NB4 (cell line): ENCODE data around the gene UNC5CL.

Experiments used
- DNase-seq: peaks from one replicate; pipeline ENCODE4 v3.0.0; 2010; ENCODE audit warnings: low read depth
- H3K4me3 ChIP-seq: one replicate; pipeline ENCODE4 v1.5.1; 2011; ENCODE audit warnings: mild to moderate bottlenecking, low read depth, low read length, moderate library complexity
- MYC ChIP-seq: IDR thresholded peaks from 2 replicates; pipeline ENCODE4 v1.6.1; 2011; ENCODE audit warnings: low read depth, low read length
- POLR2A ChIP-seq: IDR thresholded peaks from 2 replicates; pipeline ENCODE4 v1.6.1; 2011; ENCODE audit warnings: mild to moderate bottlenecking; ENCODE audit not compliant: insufficient read length; ENCODE audit errors: extremely low read depth
- TF ChIP-seq, protein P1 (sequence below): IDR thresholded peaks from one replicate; pipeline ENCODE4 v1.5.1; 2012; ENCODE audit warnings: low read depth, low read length
- TF ChIP-seq, protein P2 (sequence below): IDR thresholded peaks from 2 replicates; pipeline ENCODE4 v1.6.1; 2011; ENCODE audit warnings: low read depth, low read length

The UNC5CL gene

DNA sequence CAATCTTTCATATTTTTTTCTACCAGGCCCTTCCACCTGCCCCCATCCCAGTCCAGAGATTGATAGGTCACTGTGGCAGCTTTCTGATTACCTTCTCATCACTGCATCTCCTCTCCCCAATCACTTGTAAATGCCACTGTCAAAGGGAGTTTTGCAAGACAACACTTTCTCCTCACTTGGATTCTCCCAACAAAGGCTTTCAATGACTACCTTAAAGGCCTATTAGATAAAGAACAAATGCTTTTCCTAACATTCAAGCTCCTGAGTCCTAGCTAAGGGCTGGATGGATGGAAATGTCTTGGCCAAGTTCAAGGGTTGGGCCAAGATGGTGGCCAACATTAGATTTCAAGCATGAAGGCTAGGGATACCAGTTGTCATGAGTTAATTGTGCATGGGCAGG lies 55.3 kb downstream of the UNC5CL start:
- H3K4me3 ChIP-seq, result no peak overlapping the region
- no peak for DNase-seq
- TF ChIP-seq, protein P1, sequence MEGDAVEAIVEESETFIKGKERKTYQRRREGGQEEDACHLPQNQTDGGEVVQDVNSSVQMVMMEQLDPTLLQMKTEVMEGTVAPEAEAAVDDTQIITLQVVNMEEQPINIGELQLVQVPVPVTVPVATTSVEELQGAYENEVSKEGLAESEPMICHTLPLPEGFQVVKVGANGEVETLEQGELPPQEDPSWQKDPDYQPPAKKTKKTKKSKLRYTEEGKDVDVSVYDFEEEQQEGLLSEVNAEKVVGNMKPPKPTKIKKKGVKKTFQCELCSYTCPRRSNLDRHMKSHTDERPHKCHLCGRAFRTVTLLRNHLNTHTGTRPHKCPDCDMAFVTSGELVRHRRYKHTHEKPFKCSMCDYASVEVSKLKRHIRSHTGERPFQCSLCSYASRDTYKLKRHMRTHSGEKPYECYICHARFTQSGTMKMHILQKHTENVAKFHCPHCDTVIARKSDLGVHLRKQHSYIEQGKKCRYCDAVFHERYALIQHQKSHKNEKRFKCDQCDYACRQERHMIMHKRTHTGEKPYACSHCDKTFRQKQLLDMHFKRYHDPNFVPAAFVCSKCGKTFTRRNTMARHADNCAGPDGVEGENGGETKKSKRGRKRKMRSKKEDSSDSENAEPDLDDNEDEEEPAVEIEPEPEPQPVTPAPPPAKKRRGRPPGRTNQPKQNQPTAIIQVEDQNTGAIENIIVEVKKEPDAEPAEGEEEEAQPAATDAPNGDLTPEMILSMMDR, result no peak
- no peak for TF ChIP-seq MYC
- TF ChIP-seq, protein P2, sequence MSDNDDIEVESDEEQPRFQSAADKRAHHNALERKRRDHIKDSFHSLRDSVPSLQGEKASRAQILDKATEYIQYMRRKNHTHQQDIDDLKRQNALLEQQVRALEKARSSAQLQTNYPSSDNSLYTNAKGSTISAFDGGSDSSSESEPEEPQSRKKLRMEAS, result no peak
- no peak for TF ChIP-seq POLR2A

DNA sequence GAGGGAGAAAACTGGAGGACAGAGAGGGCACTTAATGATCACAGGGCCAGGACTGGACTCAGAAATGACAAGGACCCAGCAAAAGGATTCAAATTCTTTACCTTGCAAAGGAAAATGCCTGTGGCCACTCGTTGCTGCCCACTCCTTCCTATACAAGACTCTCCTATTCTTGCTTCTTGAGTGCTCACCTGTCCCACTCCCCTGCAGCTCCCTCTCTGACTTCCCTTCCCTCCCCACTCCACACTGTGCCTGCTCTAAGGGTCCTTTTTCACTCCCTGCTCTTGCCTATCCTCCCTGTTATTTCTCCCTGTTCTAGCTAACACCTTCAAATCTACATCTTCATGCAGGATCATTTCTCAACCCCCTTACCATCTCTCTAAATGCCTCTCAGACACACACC lies 56.1 kb downstream of the UNC5CL start:
- DNase-seq, result no peak
- H3K4me3 ChIP-seq, result no peak overlapping the region
- TF ChIP-seq MYC (no peak), POLR2A (no peak)
- TF ChIP-seq, protein P1, result no peak
- TF ChIP-seq, protein P2, result no peak

DNA sequence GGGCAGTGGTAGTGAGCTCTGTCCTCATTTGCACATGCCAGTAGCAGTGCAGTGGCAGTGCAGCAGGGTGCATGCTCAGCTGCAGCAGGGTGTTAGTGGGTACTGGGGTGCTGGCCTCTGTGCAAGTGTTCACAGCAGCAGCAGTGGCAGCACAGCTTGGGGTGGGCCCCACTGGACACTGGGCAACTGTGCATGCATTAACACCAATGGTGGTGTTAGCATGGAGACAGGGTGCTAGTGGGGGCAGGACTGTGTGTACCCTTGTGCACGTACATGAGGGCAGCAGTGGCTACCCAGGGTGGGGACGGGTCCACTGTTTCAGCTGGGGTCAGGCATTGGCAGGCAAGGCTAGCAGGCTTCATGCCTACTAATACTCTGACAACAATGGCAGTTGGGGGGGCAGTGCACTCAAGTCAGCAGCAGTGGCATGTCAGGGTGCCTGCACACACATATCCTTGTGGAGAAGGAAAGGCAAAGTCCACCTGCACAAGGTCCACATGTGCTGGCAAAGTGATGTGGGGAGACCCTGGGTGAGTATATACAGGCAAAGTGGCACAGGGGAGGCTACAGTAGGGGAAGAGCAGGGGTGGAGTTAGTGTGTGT lies 60.2 kb downstream of the UNC5CL start:
- H3K4me3 ChIP-seq, result no peak overlapping the region
- DNase-seq, result no peak
- TF ChIP-seq, protein P1, result no peak
- TF ChIP-seq, protein P2, result no peak

DNA sequence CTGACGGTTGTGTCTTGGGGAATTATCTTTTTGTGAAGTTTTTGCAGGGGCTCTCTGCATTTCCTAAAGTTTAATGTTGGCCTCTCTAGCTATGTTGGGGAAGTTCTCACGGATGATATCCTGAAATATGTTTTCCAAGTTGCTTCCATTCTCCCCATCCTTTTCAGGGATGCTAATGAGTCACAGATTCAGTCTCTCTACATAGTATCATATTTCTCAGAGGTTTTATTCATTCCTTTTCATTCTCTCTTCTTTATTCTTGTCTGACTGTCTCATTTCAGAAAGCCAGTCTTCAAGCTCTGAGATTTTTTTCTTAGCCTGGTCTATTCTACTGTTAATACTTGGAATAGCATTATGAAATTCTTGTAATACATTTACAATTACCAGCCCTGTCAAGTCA lies 61.3 kb downstream of the UNC5CL start:
- TF ChIP-seq, protein P2, result no peak
- TF ChIP-seq, protein P1, result no peak
- no peak for TF ChIP-seq POLR2A
- no peak for TF ChIP-seq MYC
- H3K4me3 ChIP-seq, result no peak overlapping the region
- DNase-seq, result no peak

DNA sequence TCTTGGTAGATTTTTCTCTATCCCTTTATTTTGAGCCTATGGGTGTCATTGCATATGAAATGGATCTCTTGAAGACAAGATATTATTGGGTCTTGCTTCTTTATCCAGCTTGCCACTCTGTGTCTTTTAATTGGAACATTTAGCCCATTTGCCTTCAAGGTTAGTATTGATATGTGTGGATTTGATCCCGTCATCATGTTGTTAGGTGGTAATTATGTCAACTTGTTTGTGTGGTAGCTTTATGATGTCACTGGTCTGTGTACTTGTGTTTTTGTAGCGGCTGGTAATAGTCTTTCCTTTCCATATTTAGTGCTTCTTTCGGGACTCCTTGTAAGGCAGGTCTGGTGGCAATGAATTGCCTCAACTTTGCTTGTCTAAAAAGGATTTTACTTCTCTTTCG lies 61.9 kb downstream of the UNC5CL start:
- DNase-seq, result no peak
- no peak for TF ChIP-seq MYC
- TF ChIP-seq, protein P2, result no peak
- TF ChIP-seq POLR2A, result no peak
- TF ChIP-seq, protein P1, result no peak
- H3K4me3 ChIP-seq, result no peak overlapping the region
